ENCODE measurements around the gene MSH2.
"Not testable (repeated sequence)": the region's sequence is repeated elsewhere in the genome, so short reads cannot be mapped to it uniquely, and the experiment has no call there.

The MSH2 gene

GRCh38 chr2:47407976-47408375, 5.0 kb downstream of the MSH2 start:
- DNase-seq (ENCODE audit: low spot score) = not testable (repeated sequence)

- DNase-seq (ENCODE audit: low spot score) = no peak
Observed at GRCh38 chr2:47414682-47415458, 11.9 kb downstream of the MSH2 start.

- DNase-seq (ENCODE audit: low spot score) = no peak
Observed at GRCh38 chr2:47420214-47420613, 17.3 kb downstream of the MSH2 start.

GRCh38 chr2:47420683-47421082, 17.7 kb downstream of the MSH2 start:
- not testable (repeated sequence) for DNase-seq (ENCODE audit: low spot score)

- no peak for DNase-seq (ENCODE audit: low spot score)
Observed at GRCh38 chr2:47422016-47422415, 19.1 kb downstream of the MSH2 start.

- DNase-seq (ENCODE audit: low spot score) = no peak
Observed at GRCh38 chr2:47422560-47422959, 19.6 kb downstream of the MSH2 start.

GRCh38 chr2:47426786-47427185, 23.8 kb downstream of the MSH2 start:
- DNase-seq (ENCODE audit: low spot score) = no peak

- DNase-seq (ENCODE audit: low spot score) = no peak
Observed at GRCh38 chr2:47429795-47430194, 26.8 kb downstream of the MSH2 start.

- not testable (repeated sequence) for DNase-seq (ENCODE audit: low spot score)
Observed at GRCh38 chr2:47433006-47433405, 30.1 kb downstream of the MSH2 start.

- DNase-seq (ENCODE audit: low spot score) = not testable (repeated sequence)
Observed at GRCh38 chr2:47433445-47433844, 30.5 kb downstream of the MSH2 start.

GRCh38 chr2:47437287-47437686, 34.3 kb downstream of the MSH2 start:
- peak; percentile 13 for DNase-seq (ENCODE audit: low spot score)

- no peak for DNase-seq (ENCODE audit: low spot score)
Observed at GRCh38 chr2:47438106-47438505, 35.1 kb downstream of the MSH2 start.

GRCh38 chr2:47438783-47439182, 35.8 kb downstream of the MSH2 start:
- DNase-seq (ENCODE audit: low spot score) = no peak

GRCh38 chr2:47451790-47452189, 48.8 kb downstream of the MSH2 start:
- no peak for DNase-seq (ENCODE audit: low spot score)

- DNase-seq (ENCODE audit: low spot score) = no peak
Observed at GRCh38 chr2:47452761-47453160, 49.8 kb downstream of the MSH2 start.

GRCh38 chr2:47454818-47455217, 51.9 kb downstream of the MSH2 start:
- not testable (repeated sequence) for DNase-seq (ENCODE audit: low spot score)

GRCh38 chr2:47455411-47455810, 52.5 kb downstream of the MSH2 start:
- no peak for DNase-seq (ENCODE audit: low spot score)

- DNase-seq (ENCODE audit: low spot score) = no peak
Observed at GRCh38 chr2:47456851-47457250, 53.9 kb downstream of the MSH2 start.

- DNase-seq (ENCODE audit: low spot score) = no peak
Observed at GRCh38 chr2:47457268-47457667, 54.3 kb downstream of the MSH2 start.

- no peak for DNase-seq (ENCODE audit: low spot score)
Observed at GRCh38 chr2:47459021-47459420, 56.1 kb downstream of the MSH2 start.

- no peak for DNase-seq (ENCODE audit: low spot score)
Observed at GRCh38 chr2:47460766-47461165, 57.8 kb downstream of the MSH2 start.

- DNase-seq (ENCODE audit: low spot score) = no peak
Observed at GRCh38 chr2:47471429-47472116, 68.6 kb downstream of the MSH2 start.

- DNase-seq (ENCODE audit: low spot score) = no peak
Observed at GRCh38 chr2:47479863-47480262, 76.9 kb downstream of the MSH2 start.

GRCh38 chr2:47483191-47483590, 80.2 kb downstream of the MSH2 start:
- no peak for DNase-seq (ENCODE audit: low spot score)
